GM12874 (cell line): Measurements from ENCODE around the gene EIF4H.

Experiments
- CTCF ChIP-seq: IDR thresholded peaks from 2 replicates; pipeline ENCODE4 v1.5.1; 2011; ENCODE audit warnings: low read depth, mild to moderate bottlenecking, control low read depth, low read length, moderate library complexity; ENCODE audit not compliant: insufficient read depth

Gene EIF4H

GRCh38 chr7:74217455-74218342, 43.5 kb downstream of the EIF4H start:
- TF ChIP-seq CTCF = no peak

- no peak for TF ChIP-seq CTCF
Measured at GRCh38 chr7:74218343-74218698, 44.2 kb downstream of the EIF4H start.

- TF ChIP-seq CTCF = no peak
Measured at GRCh38 chr7:74219416-74219815, 45.3 kb downstream of the EIF4H start.

- TF ChIP-seq CTCF = no peak
Measured at GRCh38 chr7:74220229-74220628, 46.1 kb downstream of the EIF4H start.

GRCh38 chr7:74221713-74222112, 47.6 kb downstream of the EIF4H start:
- TF ChIP-seq CTCF = no peak

GRCh38 chr7:74222851-74223710, 48.9 kb downstream of the EIF4H start:
- no peak for TF ChIP-seq CTCF

GRCh38 chr7:74223711-74224510, 49.8 kb downstream of the EIF4H start:
- TF ChIP-seq CTCF = no peak
